Neural cell (in vitro differentiated cells): ENCODE measurements around the gene VEPH1.

Experiments
- RAD21 ChIP-seq: fragments of 450-650 bp; conservative IDR thresholded peaks from 2 replicates; pipeline ENCODE4 v1.6.1; 2014; ENCODE audit warnings: antibody characterized with exemption, mild to moderate bottlenecking, moderate library complexity
- SMC3 ChIP-seq: fragments of 450-650 bp; conservative IDR thresholded peaks from 2 replicates; pipeline ENCODE4 v1.6.1; 2014; ENCODE audit warnings: antibody characterized with exemption, mild to moderate bottlenecking, moderate library complexity; ENCODE audit not compliant: poor library complexity

DNA sequence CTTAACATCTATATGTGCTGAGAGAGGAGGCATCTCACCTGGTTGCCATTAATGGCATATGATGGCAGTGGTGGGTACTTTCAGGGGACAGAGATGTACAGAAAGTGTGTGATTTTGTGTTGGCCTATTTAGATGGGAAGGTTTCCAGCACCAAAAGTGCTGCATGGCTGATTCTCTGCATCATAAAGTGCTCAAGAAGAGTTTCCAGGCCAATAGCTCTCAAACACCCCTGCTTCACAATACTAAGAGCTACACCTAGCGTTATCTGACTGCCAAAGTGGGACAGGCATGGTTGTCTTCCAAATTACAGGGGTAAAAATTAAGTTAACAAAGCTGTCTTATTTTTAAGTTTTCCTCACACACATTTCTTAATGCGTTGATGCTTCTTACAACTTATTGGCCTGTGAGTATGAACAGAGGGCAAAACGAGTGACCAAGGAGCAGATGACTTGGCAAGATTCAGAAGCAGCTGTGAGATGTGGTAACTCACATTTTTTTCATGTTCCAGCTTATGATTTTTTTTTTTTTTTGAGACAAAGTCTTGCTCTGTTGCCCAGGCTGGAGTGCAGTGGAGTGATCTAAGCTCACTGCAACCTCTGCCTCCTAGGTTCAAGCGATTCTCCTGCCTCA is 41.4 kb upstream of the VEPH1 start:
- TF ChIP-seq SMC3 (no peak), RAD21 (no peak)
